Adrenal gland (tissue), 12 donors: ENCODE measurements around the gene GHR. TPM values are rescaled to one million over a fixed set of nuclear protein-coding genes. Genes with fewer than 3 reads are reported as not detected.

Source experiments
- DNase-seq, 7 donors: peaks; one replicate each; pipeline ENCODE4 v3.0.0-alpha.2; 2019 to 2020
- H3K27ac ChIP-seq, 5 donors: fragments of 200-600 bp; sonication (generic) in 4 of 5; 1 replicate in 3 of 5; 2 replicates in 2 of 5; pipeline versions ENCODE4 v1.5.1 to v1.8.0; 2016 to 2020; ENCODE audit warnings: mild to moderate bottlenecking in 1 of 5
- H3K27me3 ChIP-seq: fragments of 200-600 bp; 2 replicates; pipeline ENCODE4 v1.8.0; 2021
- H3K36me3 ChIP-seq, 2 donors: fragments of 200-600 bp; replicated peaks in 1 of 2; 1 replicate in 1 of 2; 2 replicates in 1 of 2; pipeline versions ENCODE4 v1.5.1 to v1.8.0; 2018 to 2022
- H3K4me1 ChIP-seq, 2 donors: fragments of 200-600 bp; replicated peaks in 1 of 2; 1 replicate in 1 of 2; 2 replicates in 1 of 2; pipeline versions ENCODE4 v1.5.1 to v1.8.0; 2018 to 2021
- H3K4me3 ChIP-seq, 4 donors: fragments of 200-600 bp; sonication (generic) in 3 of 4; one replicate each; pipeline ENCODE4 v1.5.1; 2016 to 2018
- H3K9me3 ChIP-seq, 3 donors: fragments of 200-600 bp; sonication (generic) in 1 of 3; replicated peaks in 1 of 3; 1 replicate in 2 of 3; 2 replicates in 1 of 3; pipeline versions ENCODE4 v1.5.1 to v1.8.0; 2016 to 2021
- CTCF ChIP-seq, 6 experiments: fragments of 450-650 bp in 4 of 6; fragments of 200-600 bp in 2 of 6; sonication (generic) in 1 of 6; IDR thresholded peaks; 1 replicate in 5 of 6; 2 replicates in 1 of 6; pipeline versions ENCODE4 v1.5.1 to v1.8.0; 2016 to 2021; ENCODE audit warnings: antibody characterized with exemption in 6 of 6, mild to moderate bottlenecking in 2 of 6, moderate library complexity in 1 of 6
- POLR2A ChIP-seq, 2 donors: fragments of 450-650 bp; IDR thresholded peaks; one replicate each; pipeline ENCODE4 v1.6.1; 2017; ENCODE audit warnings: antibody characterized with exemption in 2 of 2, mild to moderate bottlenecking in 2 of 2, moderate library complexity in 1 of 2
- WGBS, 4 donors: extraction: QIAGEN DNeasy Blood & Tissue Kit in 2 of 4; methylation state at CpG; one replicate each; pipeline versions ENCODE4 v1.1.5 to v1.1.7; 2013 to 2017; 5-methylcytosine and 5-hydroxymethylcytosine counted together
- intact Hi-C, 2 donors: fragments of 100-400 bp; cut with DNase I; formaldehyde crosslinking; loops; one replicate each; pipeline versions ENCODE4 v1.14.1 to v1.15.0; 2022 to 2023
- polyA plus RNA-seq, 3 donors: library from polyadenylated mRNA; stranded (reverse); fragments of 200-250 nt in 2 of 3; fragments of 350-450 nt in 1 of 3; fragmentation: Illumina TruSeq in 1 of 3; extraction: RNeasy Lipid Tissue Mini Kit (QIAGEN cat#74804) in 1 of 3; gene quantifications; one replicate each; pipeline ENCODE4 v1.2.3, GENCODE V29; 2013 to 2014
- total RNA-seq, 9 donors: library from RNA; depleted of rRNA in 4 of 9; stranded (reverse); fragments of >200 nt in 4 of 9; fragments of 120-200 nt in 1 of 9; fragmentation: NEBNext Ultra II Directional in 1 of 9; extraction: Animal tissue kit (Norgen Biotek cat#: 25700) in 1 of 9; gene quantifications; one replicate each; pipeline versions ENCODE4 v1.1.0 to v1.2.4, GENCODE V29; 2013 to 2023
- donor health status: healthy with polysubstance abuse.
- donor health status: Bipolar disorder and iron deficiency.
- donor health status: DM: yes; HTN: yes; CAD: no.
- donor health status: DM: no; HTN: no; CAD: no.
- donor health status: DM: no; HTN: no; CAD: no.
- donor health status: DM: yes; HTN: yes; CAD: no.

GHR gene
- total and polyA plus RNA-seq, 12 donors = 2.9 to 17.1 (median 10.5) TPM

- 76 to 92% (median 88%) methylated on average over 3 of the region's 3 CpGs for WGBS, 4 donors
- H3K4me1 ChIP-seq = peaks cover 13 to 37% of the 10 kb centered on the region in 2 donors
- no peak overlapping the region for H3K4me3 ChIP-seq
- no peak for DNase-seq
- H3K27me3 ChIP-seq = no peaks in the 10 kb centered on the region
- H3K9me3 ChIP-seq = no peaks in the 10 kb centered on the region
- TF ChIP-seq POLR2A (IDR thresholded peaks at IDR 0.05) (no peak), CTCF (IDR thresholded peaks at IDR 0.05) (no peak)
- intact Hi-C loops = no loop called here
- no peak overlapping the region for H3K27ac ChIP-seq
- H3K36me3 ChIP-seq = no peaks in the 10 kb centered on the region
These were observed 75.8 kb downstream of the GHR start for GRCh38 chr5:42499016-42499415.

- TF ChIP-seq POLR2A (IDR thresholded peaks at IDR 0.05) (no peak), CTCF (IDR thresholded peaks at IDR 0.05) (no peak)
- H3K4me1 ChIP-seq = peaks cover 13 to 37% of the 10 kb centered on the region in 2 donors
- DNase-seq = peak in 6 of 7 donors; percentile 11 to 57 (median 30)
- H3K4me3 ChIP-seq = no peak overlapping the region
- intact Hi-C loops = no loop called here
- no peaks in the 10 kb centered on the region for H3K27me3 ChIP-seq
- 49 to 68% (median 58%) methylated on average over 6 of the region's 6 CpGs for WGBS, 4 donors
- no peaks in the 10 kb centered on the region for H3K36me3 ChIP-seq
- no peaks in the 10 kb centered on the region for H3K9me3 ChIP-seq
- peak overlapping the region in 3 of 5 donors; percentile 40 to 56 (median 47) for H3K27ac ChIP-seq
These were observed 76.9 kb downstream of the GHR start for GRCh38 chr5:42500003-42500599.

- Histone ChIP-seq H3K36me3 (no peaks in the 10 kb centered on the region), H3K27ac (peak overlapping the region in 1 of 5 donors; percentile 19), H3K4me3 (no peak overlapping the region), H3K27me3 (no peaks in the 10 kb centered on the region), H3K4me1 (peaks cover 23 to 56% of the 10 kb centered on the region in 2 donors), H3K9me3 (no peaks in the 10 kb centered on the region)
- WGBS, 4 donors = 24 to 29% (median 25%) methylated on average over 2 of the region's 2 CpGs
- no peak for DNase-seq
- intact Hi-C loops = no loop called here
- TF ChIP-seq CTCF (IDR thresholded peaks at IDR 0.05) (no peak), POLR2A (IDR thresholded peaks at IDR 0.05) (no peak)
These were observed 79.6 kb downstream of the GHR start for GRCh38 chr5:42502613-42503470.

GRCh38 chr5:42506662-42507061 is 83.4 kb downstream of the GHR start:
- intact Hi-C loops = no loop called here
- no peak for TF ChIP-seq CTCF (IDR thresholded peaks at IDR 0.05)
- no peak for TF ChIP-seq POLR2A (IDR thresholded peaks at IDR 0.05)
- Histone ChIP-seq H3K27me3 (no peaks in the 10 kb centered on the region), H3K9me3 (no peaks in the 10 kb centered on the region), H3K4me3 (no peak overlapping the region), H3K4me1 (peaks cover 21 to 45% of the 10 kb centered on the region in 2 donors), H3K36me3 (no peaks in the 10 kb centered on the region), H3K27ac (no peak overlapping the region)
- WGBS, 4 donors = 89 to 94% (median 94%) methylated on average over 2 of the region's 2 CpGs
- DNase-seq = no peak
